Adrenal gland (tissue), 12 donors: Measurements from ENCODE around the gene AHCYL1. TPM values are rescaled to one million over a fixed set of nuclear protein-coding genes. Genes with fewer than 3 reads are reported as not detected.

Experiments
- DNase-seq, 7 donors: peaks; one replicate each; pipeline ENCODE4 v3.0.0-alpha.2; 2019 to 2020
- H3K27ac ChIP-seq, 5 donors: fragments of 200-600 bp; sonication (generic) in 4 of 5; 1 replicate in 3 of 5; 2 replicates in 2 of 5; pipeline versions ENCODE4 v1.5.1 to v1.8.0; 2016 to 2020; ENCODE audit warnings: mild to moderate bottlenecking in 1 of 5
- H3K27me3 ChIP-seq: fragments of 200-600 bp; 2 replicates; pipeline ENCODE4 v1.8.0; 2021
- H3K36me3 ChIP-seq, 2 donors: fragments of 200-600 bp; replicated peaks in 1 of 2; 1 replicate in 1 of 2; 2 replicates in 1 of 2; pipeline versions ENCODE4 v1.5.1 to v1.8.0; 2018 to 2022
- H3K4me1 ChIP-seq, 2 donors: fragments of 200-600 bp; replicated peaks in 1 of 2; 1 replicate in 1 of 2; 2 replicates in 1 of 2; pipeline versions ENCODE4 v1.5.1 to v1.8.0; 2018 to 2021
- H3K4me3 ChIP-seq, 4 donors: fragments of 200-600 bp; sonication (generic) in 3 of 4; one replicate each; pipeline ENCODE4 v1.5.1; 2016 to 2018
- H3K9me3 ChIP-seq, 3 donors: fragments of 200-600 bp; sonication (generic) in 1 of 3; replicated peaks in 1 of 3; 1 replicate in 2 of 3; 2 replicates in 1 of 3; pipeline versions ENCODE4 v1.5.1 to v1.8.0; 2016 to 2021
- CTCF ChIP-seq, 6 experiments: fragments of 450-650 bp in 4 of 6; fragments of 200-600 bp in 2 of 6; sonication (generic) in 1 of 6; IDR thresholded peaks; 1 replicate in 5 of 6; 2 replicates in 1 of 6; pipeline versions ENCODE4 v1.5.1 to v1.8.0; 2016 to 2021; ENCODE audit warnings: antibody characterized with exemption in 6 of 6, mild to moderate bottlenecking in 2 of 6, moderate library complexity in 1 of 6
- POLR2A ChIP-seq, 2 donors: fragments of 450-650 bp; IDR thresholded peaks; one replicate each; pipeline ENCODE4 v1.6.1; 2017; ENCODE audit warnings: antibody characterized with exemption in 2 of 2, mild to moderate bottlenecking in 2 of 2, moderate library complexity in 1 of 2
- whole genome bisulfite sequencing, 4 donors: extraction: QIAGEN DNeasy Blood & Tissue Kit in 2 of 4; methylation state at CpG; one replicate each; pipeline versions ENCODE4 v1.1.5 to v1.1.7; 2013 to 2017; 5-methylcytosine and 5-hydroxymethylcytosine counted together
- intact Hi-C, 2 donors: fragments of 100-400 bp; cut with DNase I; formaldehyde crosslinking; loops; one replicate each; pipeline versions ENCODE4 v1.14.1 to v1.15.0; 2022 to 2023
- polyA plus RNA-seq, 3 donors: library from polyadenylated mRNA; stranded (reverse); fragments of 200-250 nt in 2 of 3; fragments of 350-450 nt in 1 of 3; fragmentation: Illumina TruSeq in 1 of 3; extraction: RNeasy Lipid Tissue Mini Kit (QIAGEN cat#74804) in 1 of 3; gene quantifications; one replicate each; pipeline ENCODE4 v1.2.3, GENCODE V29; 2013 to 2014
- total RNA-seq, 9 donors: library from RNA; depleted of rRNA in 4 of 9; stranded (reverse); fragments of >200 nt in 4 of 9; fragments of 120-200 nt in 1 of 9; fragmentation: NEBNext Ultra II Directional in 1 of 9; extraction: Animal tissue kit (Norgen Biotek cat#: 25700) in 1 of 9; gene quantifications; one replicate each; pipeline versions ENCODE4 v1.1.0 to v1.2.4, GENCODE V29; 2013 to 2023
- donor health status: healthy with polysubstance abuse.
- donor health status: Bipolar disorder and iron deficiency.
- donor health status: DM: yes; HTN: yes; CAD: no.
- donor health status: DM: no; HTN: no; CAD: no.
- donor health status: DM: no; HTN: no; CAD: no.
- donor health status: DM: yes; HTN: yes; CAD: no.

The AHCYL1 gene
- total and polyA plus RNA-seq, 12 donors: 33.5 to 172 (median 95.3) TPM

- TF ChIP-seq POLR2A (IDR thresholded peaks at IDR 0.05) (no peak), CTCF (IDR thresholded peaks at IDR 0.05) (no peak)
- H3K27me3 ChIP-seq: no peaks in the 10 kb centered on the region
- H3K4me1 ChIP-seq: peaks cover 14 to 26% of the 10 kb centered on the region in 2 donors
- intact Hi-C loops: no loop called here
- no peak overlapping the region for H3K4me3 ChIP-seq
- no peaks in the 10 kb centered on the region for H3K9me3 ChIP-seq
- H3K27ac ChIP-seq: no peak overlapping the region
- H3K36me3 ChIP-seq: peaks cover 0 to 98% of the 10 kb centered on the region in 2 donors
- no peak for DNase-seq
- WGBS, 4 donors: 76 to 91% (median 87%) methylated on average over 3 of the region's 3 CpGs
Observed at GRCh38 chr1:110047463-110047862, 62.9 kb downstream of the AHCYL1 start.

- Histone ChIP-seq H3K4me3 (no peak overlapping the region), H3K9me3 (no peaks in the 10 kb centered on the region), H3K27ac (no peak overlapping the region), H3K4me1 (peaks cover 14 to 26% of the 10 kb centered on the region in 2 donors), H3K27me3 (no peaks in the 10 kb centered on the region), H3K36me3 (peaks cover 0 to 98% of the 10 kb centered on the region in 2 donors)
- no peak for DNase-seq
- no peak for TF ChIP-seq POLR2A (IDR thresholded peaks at IDR 0.05)
- no peak for TF ChIP-seq CTCF (IDR thresholded peaks at IDR 0.05)
- WGBS, 4 donors: 67 to 86% (median 80%) methylated on average over 5 of the region's 5 CpGs
- intact Hi-C loops: no loop called here
Observed at GRCh38 chr1:110048240-110048639, 63.7 kb downstream of the AHCYL1 start.

- Histone ChIP-seq H3K9me3 (no peaks in the 10 kb centered on the region), H3K27ac (peak overlapping the region in 1 of 5 donors; percentile 2), H3K36me3 (peaks cover 0 to 95% of the 10 kb centered on the region in 2 donors), H3K4me1 (peaks cover 14 to 26% of the 10 kb centered on the region in 2 donors), H3K27me3 (no peaks in the 10 kb centered on the region), H3K4me3 (no peak overlapping the region)
- 65 to 73% (median 70%) methylated on average over 9 of the region's 9 CpGs for WGBS, 4 donors
- DNase-seq: no peak
- TF ChIP-seq CTCF (IDR thresholded peaks at IDR 0.05) (no peak), POLR2A (IDR thresholded peaks at IDR 0.05) (no peak)
- intact Hi-C loops: no loop called here
Observed at GRCh38 chr1:110048923-110049601, 64.5 kb downstream of the AHCYL1 start.

- 66 to 75% (median 74%) methylated on average over 11 of the region's 11 CpGs for WGBS, 4 donors
- peaks cover 0 to 94% of the 10 kb centered on the region in 2 donors for H3K36me3 ChIP-seq
Observed at GRCh38 chr1:110049801-110050601, 65.4 kb downstream of the AHCYL1 start.

More at GRCh38 chr1:110049801-110050601, 65.4 kb downstream of the AHCYL1 start:
- H3K4me3 ChIP-seq: no peak overlapping the region
- peaks cover 14 to 26% of the 10 kb centered on the region in 2 donors for H3K4me1 ChIP-seq
- no peak for DNase-seq
- H3K27me3 ChIP-seq: no peaks in the 10 kb centered on the region
- H3K9me3 ChIP-seq: no peaks in the 10 kb centered on the region
- H3K27ac ChIP-seq: peak overlapping the region in 3 of 5 donors; percentile 60 to 68 (median 66)
- intact Hi-C loops: loop anchor here in 1 of 2 donors (5.0 kb wide), 1 partner anchor 57 kb away; no protein-coding TSS in a partner anchor
- no peak for TF ChIP-seq POLR2A (IDR thresholded peaks at IDR 0.05)
- TF ChIP-seq CTCF (IDR thresholded peaks at IDR 0.05): no peak
